Hematopoietic multipotent progenitor cell treated with erythropoietin and hydrocortisone succinate and interleukin-3 and kit ligand, for 15 days (in vitro differentiated cells): ENCODE measurements around the gene PROSER3.
"Not testable (repeated sequence)": the region's sequence is repeated elsewhere in the genome, so short reads cannot be mapped to it uniquely, and the experiment has no call there.

Source experiments
- DNase-seq: peaks from one replicate; pipeline ENCODE4 v3.0.0-alpha.2; 2015; ENCODE audit warnings: low spot score

PROSER3 gene

GRCh38 chr19:35793381-35794165, 35.6 kb downstream of the PROSER3 start:
- no peak for DNase-seq

- not testable (repeated sequence) for DNase-seq
Measured at GRCh38 chr19:35795564-35795963, 37.6 kb downstream of the PROSER3 start.

- DNase-seq: no peak
Measured at GRCh38 chr19:35796645-35797542, 38.9 kb downstream of the PROSER3 start.

GRCh38 chr19:35797663-35798062, 39.7 kb downstream of the PROSER3 start:
- DNase-seq: no peak

GRCh38 chr19:35801828-35802227, 43.9 kb downstream of the PROSER3 start:
- DNase-seq: no peak

- no peak for DNase-seq
Measured at GRCh38 chr19:35805526-35806102, 47.6 kb downstream of the PROSER3 start.

- DNase-seq: no peak
Measured at GRCh38 chr19:35806597-35806996, 48.6 kb downstream of the PROSER3 start.

- DNase-seq: no peak
Measured at GRCh38 chr19:35807633-35808032, 49.7 kb downstream of the PROSER3 start.

GRCh38 chr19:35811317-35812219, 53.6 kb downstream of the PROSER3 start:
- DNase-seq: no peak

GRCh38 chr19:35812220-35813042, 54.5 kb downstream of the PROSER3 start, which contains the start of gene PRODH2:
Gene PRODH2 (minus strand): TSS chr19:35812845. CDS start chr19:35812805, 40 bp downstream.
- DNase-seq: no peak

GRCh38 chr19:35813043-35813890, 55.3 kb downstream of the PROSER3 start:
- DNase-seq: no peak

GRCh38 chr19:35816262-35816661, 58.3 kb downstream of the PROSER3 start:
- DNase-seq: no peak

GRCh38 chr19:35816846-35817245, 58.9 kb downstream of the PROSER3 start:
- no peak for DNase-seq

GRCh38 chr19:35818445-35818844, 60.5 kb downstream of the PROSER3 start:
- no peak for DNase-seq
